Body of pancreas (tissue), 4 donors: ENCODE data around the gene TUBGCP6.

Experiments used
- CTCF ChIP-seq, 7 experiments: fragments of 450-650 bp in 4 of 7; fragments of 200-600 bp in 3 of 7; sonication (generic) in 3 of 7; IDR thresholded peaks; one replicate each; pipeline ENCODE4 v1.5.1; 2016 to 2019; ENCODE audit warnings: antibody characterized with exemption in 7 of 7
- POLR2A ChIP-seq, 3 donors: fragments of 450-650 bp; IDR thresholded peaks; one replicate each; pipeline ENCODE4 v1.6.1; 2016; ENCODE audit warnings: antibody characterized with exemption in 3 of 3, mild to moderate bottlenecking in 2 of 3

GRCh38 chr22:50179937-50180726 is 64.7 kb downstream of the TUBGCP6 start:
- TF ChIP-seq POLR2A (IDR thresholded peaks at IDR 0.05) (no peak), CTCF (IDR thresholded peaks at IDR 0.05) (no peak)
